GM19468 (cell line): Measurements from ENCODE around the gene CCDC169.
"Not testable (repeated sequence)": the region's sequence is repeated elsewhere in the genome, so short reads cannot be mapped to it uniquely, and the experiment has no call there.

Experiments
- ATAC-seq: cut with Tn5 transposase; IDR thresholded peaks from one replicate; pipeline ENCODE4 v1.9.1; 2021; ENCODE audit warnings: mild to moderate bottlenecking, moderate library complexity, moderate number of reproducible peaks; ENCODE audit not compliant: unreplicated experiment; ENCODE audit errors: extremely low read depth

The CCDC169 gene

GRCh38 chr13:36297366-36298338 is at the start of gene CCDC169:
Gene CCDC169 (minus strand): TSS chr13:36297814. CDS start chr13:36297719, 95 bp downstream.
- ATAC-seq, result no peak

GRCh38 chr13:36346222-36347083 is 48.8 kb upstream of the CCDC169 start, which contains the start of gene SPART:
Gene SPART (minus strand): TSS chr13:36346394. CDS start chr13:36335830, 10,564 bp downstream.
- ATAC-seq, result peak; percentile 86

- ATAC-seq, result no peak
These were observed 48.0 kb upstream of the CCDC169 start for GRCh38 chr13:36345438-36346221.

GRCh38 chr13:36344886-36345437 is 47.3 kb upstream of the CCDC169 start:
- no peak for ATAC-seq

DNA sequence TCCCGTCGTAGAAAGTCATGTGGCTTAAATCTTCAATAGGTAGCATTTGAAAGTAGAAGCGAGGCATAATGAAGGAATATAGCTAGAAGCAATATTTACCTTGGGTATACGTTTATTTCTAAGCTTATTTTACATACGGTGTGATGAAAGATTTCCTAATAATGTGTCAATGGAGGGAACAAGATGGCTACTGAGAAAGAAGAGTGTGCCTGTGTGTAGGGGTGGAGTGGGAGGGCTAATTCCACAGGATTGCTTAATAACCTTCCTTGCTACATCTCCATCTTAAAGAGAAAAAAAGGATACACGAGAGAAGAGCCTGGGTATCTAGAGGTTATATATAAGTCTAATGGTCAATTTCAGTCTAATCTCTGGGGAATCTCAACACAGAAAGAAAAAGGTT is 46.6 kb upstream of the CCDC169 start:
- ATAC-seq, result no peak

DNA sequence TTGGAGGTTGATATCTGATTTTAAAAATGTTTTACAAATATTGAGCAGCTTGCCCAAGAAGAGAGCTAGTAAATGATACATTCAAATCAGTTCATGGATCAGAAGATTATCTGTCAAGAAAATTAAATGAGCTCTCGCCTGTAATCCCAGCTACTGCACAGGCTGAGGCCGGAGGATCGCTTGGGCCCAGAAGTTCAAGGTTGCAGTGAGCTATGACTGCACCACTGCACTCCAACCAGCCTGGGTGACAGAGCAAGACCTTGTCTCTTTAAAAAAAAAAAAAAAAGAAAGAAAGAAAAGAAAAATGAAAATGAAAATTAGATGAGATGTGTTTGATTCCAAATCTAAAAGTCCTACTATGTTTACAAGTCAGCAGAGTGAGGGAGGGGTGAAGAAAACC is 46.2 kb upstream of the CCDC169 start:
- ATAC-seq, result no peak

DNA sequence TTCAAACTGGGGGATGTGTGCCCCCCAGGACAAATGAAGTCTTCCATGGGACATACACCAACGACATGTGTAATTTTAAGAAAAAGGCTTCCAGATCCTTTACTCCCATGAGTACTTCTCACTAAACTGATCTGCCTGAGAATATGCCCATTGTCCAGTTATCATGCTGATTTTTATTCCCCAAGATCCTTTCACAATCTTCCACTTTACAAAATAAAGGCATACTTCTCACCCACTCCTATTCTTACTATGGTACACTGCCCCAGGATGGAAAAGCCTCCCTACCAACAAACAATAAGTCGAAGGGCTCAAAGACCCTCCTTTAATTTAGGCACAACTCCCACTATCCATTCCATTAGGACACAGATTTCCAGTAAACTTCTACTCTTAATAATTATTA is 45.1 kb upstream of the CCDC169 start:
- ATAC-seq, result no peak

DNA sequence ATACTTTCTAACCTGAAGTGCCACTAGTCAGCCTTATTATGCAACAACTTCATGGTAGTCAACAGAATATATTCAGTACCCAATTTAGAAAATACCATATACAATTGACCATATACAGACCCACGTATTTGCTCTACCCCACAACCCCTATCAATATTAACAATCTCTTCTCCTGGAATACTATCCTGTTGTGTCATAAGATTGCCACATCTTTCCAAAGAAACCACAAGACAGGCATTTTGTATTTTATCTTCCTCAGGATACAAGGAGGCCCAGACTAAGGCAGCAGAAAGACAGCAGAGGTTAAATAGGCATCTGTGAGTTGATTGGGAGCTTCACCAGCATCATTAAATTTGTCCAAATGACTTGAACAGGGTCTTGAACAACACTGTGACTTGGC is 44.1 kb upstream of the CCDC169 start:
- ATAC-seq, result no peak

DNA sequence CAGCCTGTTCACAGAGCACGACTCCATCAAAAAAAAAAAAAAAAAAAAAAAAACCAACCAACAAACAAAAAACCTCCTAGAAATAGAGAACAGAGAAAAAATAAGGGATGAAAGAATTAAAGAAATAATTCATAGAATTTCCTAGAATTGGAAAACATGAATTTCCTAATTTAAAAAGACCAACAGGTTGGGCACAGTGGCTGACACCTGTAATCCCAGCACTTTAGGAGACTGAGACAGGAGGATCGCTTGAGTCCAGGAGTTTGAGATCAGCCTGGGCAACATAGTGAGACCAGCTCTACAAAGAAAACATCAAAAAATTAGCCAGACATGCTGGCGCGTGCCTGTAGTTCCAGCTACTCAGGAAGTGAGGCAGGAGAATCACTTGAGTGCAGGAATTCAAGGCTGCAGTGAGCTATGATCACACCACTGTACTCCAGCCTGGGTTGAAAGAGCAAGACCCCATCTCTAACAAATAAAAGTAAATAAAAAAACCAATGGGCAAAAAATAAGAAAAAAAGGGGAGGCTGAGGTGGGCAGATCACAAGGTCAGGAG is 42.1 kb upstream of the CCDC169 start:
- no peak for ATAC-seq

DNA sequence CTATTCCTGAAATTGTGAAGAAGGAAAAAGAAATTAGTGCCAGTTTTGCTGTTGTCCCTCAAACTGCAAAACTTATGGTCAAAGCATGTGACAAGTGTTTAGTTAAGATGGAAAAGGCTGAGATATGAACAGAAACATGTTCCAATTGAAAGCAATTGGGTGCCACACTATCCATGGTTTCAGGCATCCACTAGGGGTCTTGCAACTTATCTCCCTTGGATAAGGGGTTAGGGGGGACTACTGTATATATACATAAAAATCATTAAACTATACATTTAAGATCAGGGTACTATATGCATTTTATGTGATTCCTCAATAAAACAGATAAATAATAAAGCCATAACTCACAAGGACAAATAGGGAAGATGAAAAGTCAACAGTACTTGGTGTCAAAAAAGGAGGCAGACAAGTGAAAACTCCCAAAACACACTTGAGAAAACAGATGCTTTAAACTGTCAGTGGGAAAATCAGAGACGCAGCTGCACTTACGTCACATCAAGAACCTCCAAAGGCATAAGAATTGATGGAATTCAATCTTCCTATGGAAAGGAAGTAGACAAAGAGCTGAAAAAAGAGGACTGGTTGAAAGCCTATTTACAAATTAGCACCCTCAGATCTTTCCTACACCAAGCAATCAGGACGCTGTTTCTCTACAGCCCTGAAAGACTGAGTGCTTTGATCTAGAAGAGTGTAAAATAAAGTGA is 40.5 kb upstream of the CCDC169 start:
- ATAC-seq, result no peak

DNA sequence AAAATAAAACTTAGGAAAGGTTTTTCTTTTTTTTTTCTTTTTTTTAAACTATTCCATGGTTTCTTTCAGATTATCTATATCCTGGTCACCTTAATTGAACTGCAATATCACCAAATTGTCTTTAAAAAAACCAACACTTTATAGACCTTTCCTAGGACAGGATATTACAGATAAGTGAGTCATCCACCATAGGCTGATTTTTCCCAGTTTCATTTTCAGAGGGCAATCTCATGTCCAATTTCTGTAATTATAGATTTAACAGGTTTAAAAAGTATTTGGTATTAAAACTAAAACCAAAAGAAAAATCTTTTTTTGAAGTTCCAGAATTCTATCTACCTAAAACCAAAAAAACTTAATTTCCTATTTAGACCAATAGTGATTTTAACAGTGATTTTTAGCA is 35.4 kb upstream of the CCDC169 start:
- no peak for ATAC-seq

GRCh38 chr13:36332255-36332654 is 34.6 kb upstream of the CCDC169 start:
- ATAC-seq, result not testable (repeated sequence)

GRCh38 chr13:36331280-36331679 is 33.7 kb upstream of the CCDC169 start:
- ATAC-seq, result no peak

DNA sequence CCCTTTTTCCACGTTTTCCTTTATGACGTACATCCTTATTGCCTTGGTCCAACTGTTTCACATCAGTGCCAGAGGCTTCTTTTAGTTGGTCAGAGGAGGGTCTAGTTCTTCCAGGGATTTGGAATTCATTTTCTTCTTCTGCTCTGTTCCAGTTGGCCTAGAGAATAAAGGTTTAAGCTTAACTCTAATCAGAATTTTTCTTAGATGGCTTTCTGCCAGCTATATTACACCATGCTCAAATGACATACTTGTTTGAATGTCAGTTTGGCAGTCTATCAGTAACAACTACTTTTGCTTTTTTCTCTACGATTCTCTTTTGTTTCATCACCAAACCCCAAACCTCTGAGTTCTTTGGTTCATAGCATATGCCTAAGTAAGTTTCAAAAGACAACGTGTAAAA is 31.7 kb upstream of the CCDC169 start:
- ATAC-seq, result no peak

DNA sequence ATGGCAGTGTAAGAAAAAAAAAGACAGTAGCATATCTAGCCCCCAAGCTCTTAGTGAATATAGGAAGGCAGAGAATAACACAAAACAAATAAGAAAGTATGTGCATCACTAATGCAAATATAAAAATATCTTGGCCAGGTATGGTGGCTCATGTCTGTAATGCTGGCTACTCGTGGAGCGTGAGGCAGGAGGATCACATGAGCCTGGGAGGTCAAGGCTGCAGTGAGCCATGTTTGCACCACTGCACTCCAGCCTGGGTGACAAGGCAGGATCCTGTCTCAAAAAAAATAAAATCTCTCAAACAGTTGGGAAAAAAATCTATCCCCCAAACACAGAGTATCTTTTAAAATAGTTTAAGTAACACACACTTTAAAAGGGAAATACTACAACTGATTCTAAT is 31.2 kb upstream of the CCDC169 start:
- ATAC-seq, result no peak

DNA sequence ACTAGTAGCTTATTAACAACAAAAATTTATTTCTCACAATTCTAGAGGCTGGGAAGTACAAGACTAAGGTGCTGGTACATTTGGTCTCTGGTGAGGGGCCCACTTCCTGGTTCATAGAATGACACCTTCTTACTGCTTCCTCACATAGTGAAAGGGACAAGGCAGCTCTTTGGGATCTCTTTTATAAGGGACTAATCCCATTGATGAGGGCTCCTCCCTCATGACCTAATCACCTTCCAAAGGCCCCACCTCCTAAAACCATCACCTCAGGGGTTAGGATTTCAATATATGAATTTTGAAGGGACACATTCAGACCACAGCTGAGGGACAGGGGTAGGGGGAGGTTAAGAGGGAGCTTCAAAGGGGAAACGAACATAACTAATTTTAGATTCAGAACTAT is 28.3 kb upstream of the CCDC169 start:
- ATAC-seq, result no peak

DNA sequence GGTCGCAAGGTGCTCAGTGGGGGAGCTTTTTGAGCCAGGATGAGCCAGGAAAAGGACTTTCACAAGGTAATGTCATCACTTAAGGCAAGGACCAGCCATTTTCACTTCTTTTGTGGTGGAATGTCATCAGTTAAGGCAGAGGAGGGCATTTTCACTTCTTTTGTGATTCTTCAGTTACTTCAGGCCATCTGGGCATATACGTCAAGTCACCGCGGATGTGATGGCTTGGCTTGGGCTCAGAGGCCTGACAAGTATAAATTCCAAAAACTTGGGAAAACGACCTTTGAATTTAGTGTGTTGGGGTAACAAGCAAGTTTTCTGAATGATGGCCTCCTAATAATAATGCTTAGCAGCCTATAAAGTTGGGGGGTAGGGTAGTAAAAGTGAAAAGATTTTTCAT is 27.3 kb upstream of the CCDC169 start:
- not testable (repeated sequence) for ATAC-seq

- no peak for ATAC-seq
These were observed 26.4 kb upstream of the CCDC169 start for GRCh38 chr13:36323951-36324566.
